Measurements from ENCODE around the gene ITGB6. TPM values are rescaled to one million over a fixed set of nuclear protein-coding genes. Genes with fewer than 3 reads are reported as not detected.
A peak's percentile ranks its signal among the peaks of the same experiment; 100 is the strongest.

Gene ITGB6
- total RNA-seq, 6 experiments from 2014 or later: 0.11 to 0.68 (median 0.44) TPM; not detected in 2

DNA sequence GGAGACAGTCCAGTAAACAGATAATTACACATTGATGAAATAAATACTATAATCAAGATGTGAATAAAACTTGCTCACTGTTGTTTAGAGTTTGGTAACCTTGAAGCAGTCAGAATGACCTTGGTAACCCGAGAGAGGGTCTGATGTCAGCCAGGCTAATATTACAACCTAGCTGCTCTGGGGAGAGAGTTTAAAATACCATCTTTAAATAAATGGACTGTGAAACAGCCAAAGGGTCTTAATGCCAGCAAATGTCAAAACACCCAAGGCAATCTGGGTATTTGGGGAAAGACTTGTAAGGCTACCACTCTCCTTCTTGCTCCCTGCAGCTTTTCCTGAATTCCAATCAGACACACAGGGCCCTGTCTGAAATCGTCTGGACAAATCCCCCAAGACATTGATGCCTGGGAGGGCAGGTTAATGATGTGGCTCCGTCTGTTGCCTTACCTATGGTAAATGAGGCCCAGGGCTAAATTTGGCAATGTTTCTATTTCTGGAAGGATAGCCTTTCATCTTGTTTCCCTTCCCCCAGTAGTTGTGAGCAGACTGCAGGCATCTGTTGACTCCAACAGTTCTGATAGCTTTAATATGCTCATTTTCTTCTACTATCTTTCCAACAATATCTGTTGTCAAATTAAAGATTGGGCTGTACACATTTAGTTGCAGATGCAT, 43.0 kb upstream of the ITGB6 start:
- Histone ChIP-seq H3K27ac (no peak overlapping the region), H3K9me3 (no peaks in the 10 kb centered on the region), H3K4me1 (no peaks in the 10 kb centered on the region), H3K4me3 (no peak overlapping the region), H3K27me3 (no peaks in the 10 kb centered on the region), H3K36me3 (no peaks in the 10 kb centered on the region)
- ATAC-seq (no peak), DNase-seq (no peak)
- intact Hi-C loops (cut with DNase I): no loop called here
- 45% methylated on average over 1 of the region's 3 CpGs for WGBS (ENCODE audit: insufficient coverage, low coverage, low lambda C conversion rate, missing lambda C conversion rate)
- no peak for TF ChIP-seq CTCF (IDR thresholded peaks at IDR 0.05)
- no peak for TF ChIP-seq POLR2A (IDR thresholded peaks at IDR 0.05)

DNA sequence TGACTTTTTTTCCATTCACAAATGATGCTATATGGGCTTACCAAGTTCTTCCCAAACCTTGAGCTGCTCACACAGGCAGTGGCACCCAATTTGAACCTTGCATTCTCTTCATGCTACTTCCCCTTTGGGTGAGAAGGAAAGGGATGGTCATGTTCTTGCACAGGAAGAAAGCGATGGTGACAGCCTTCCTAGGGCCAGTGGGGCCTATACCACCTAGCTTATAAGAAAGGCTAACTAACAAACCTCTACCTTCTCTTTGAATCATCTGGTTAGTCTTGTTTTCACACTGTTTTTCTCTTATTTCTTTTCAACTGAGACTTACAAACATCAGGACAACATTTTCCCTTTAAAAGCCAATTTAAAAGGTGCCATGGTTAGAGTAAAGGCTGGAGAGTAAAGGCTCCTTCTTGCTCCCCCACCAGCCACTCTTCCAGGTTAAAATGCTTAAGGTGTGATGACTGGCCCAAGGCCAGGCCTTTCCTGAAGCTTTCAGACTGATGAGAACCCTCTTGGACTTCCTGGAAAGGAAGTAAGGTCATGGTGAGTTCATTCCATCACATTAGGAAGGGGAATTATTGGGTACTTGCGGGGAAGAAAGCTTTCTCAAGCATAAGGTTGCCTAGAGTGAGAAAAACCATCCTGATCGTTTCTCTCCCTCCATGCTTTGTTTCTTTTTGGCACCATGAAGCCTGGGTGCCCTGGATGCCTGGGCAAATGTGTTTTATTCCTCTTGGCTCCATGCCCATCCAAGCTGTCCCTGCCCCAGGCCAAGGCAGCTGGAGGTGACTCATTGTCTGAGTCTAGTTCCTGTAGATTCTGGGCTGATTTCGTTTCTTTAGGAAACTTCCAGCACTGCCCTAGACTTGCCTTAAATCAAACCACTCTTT, 41.4 kb upstream of the ITGB6 start:
- peak in 1 of 3 donors; percentile 28 for DNase-seq
- 54% methylated on average over 4 of the region's 4 CpGs for WGBS (ENCODE audit: insufficient coverage, low coverage, low lambda C conversion rate, missing lambda C conversion rate)
- Histone ChIP-seq H3K36me3 (no peaks in the 10 kb centered on the region), H3K9me3 (no peaks in the 10 kb centered on the region), H3K4me1 (no peaks in the 10 kb centered on the region), H3K27ac (no peak overlapping the region), H3K4me3 (no peak overlapping the region), H3K27me3 (no peaks in the 10 kb centered on the region)
- intact Hi-C loops (cut with DNase I): no loop called here
- ATAC-seq: peak; percentile 19 to 89 (median 58)
- TF ChIP-seq POLR2A (IDR thresholded peaks at IDR 0.05) (no peak), CTCF (IDR thresholded peaks at IDR 0.05) (no peak)

- WGBS (ENCODE audit: insufficient coverage, low coverage, low lambda C conversion rate, missing lambda C conversion rate): 53% methylated on average over 4 of the region's 5 CpGs
- DNase-seq: no peak
These were observed 39.4 kb upstream of the ITGB6 start for GRCh38 chr2:160239436-160239835.

DNA sequence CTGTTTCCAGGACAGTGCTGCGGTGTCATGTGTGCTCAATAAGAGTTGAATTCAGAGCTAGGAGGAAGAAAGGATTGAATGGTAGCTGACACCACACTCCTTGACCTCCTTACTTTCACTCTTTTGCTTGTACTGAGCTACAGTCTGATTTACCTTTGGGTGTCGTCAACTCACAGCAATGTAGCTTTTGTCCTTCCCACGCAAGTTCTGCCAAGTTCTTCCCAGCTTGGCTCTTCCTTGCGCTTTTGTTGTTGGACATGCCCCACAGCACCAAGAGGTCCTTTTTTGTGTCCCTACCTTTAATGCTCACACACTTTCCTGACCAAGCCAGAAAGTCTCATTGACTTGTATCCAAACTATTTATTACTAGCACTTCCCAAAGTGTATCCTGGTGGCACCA, 38.3 kb upstream of the ITGB6 start:
- Histone ChIP-seq H3K27me3 (no peaks in the 10 kb centered on the region), H3K4me1 (no peaks in the 10 kb centered on the region), H3K36me3 (no peaks in the 10 kb centered on the region), H3K27ac (no peak overlapping the region), H3K4me3 (no peak overlapping the region), H3K9me3 (no peaks in the 10 kb centered on the region)
- TF ChIP-seq CTCF (IDR thresholded peaks at IDR 0.05) (no peak), POLR2A (IDR thresholded peaks at IDR 0.05) (no peak)
- DNase-seq: no peak
- intact Hi-C loops (cut with DNase I): no loop called here
- no peak for ATAC-seq
- 91% methylated on average over 4 of the region's 4 CpGs for WGBS (ENCODE audit: insufficient coverage, low coverage, low lambda C conversion rate, missing lambda C conversion rate)

More at GRCh38 chr2:160239436-160239835, 39.4 kb upstream of the ITGB6 start:
- Histone ChIP-seq H3K9me3 (no peaks in the 10 kb centered on the region), H3K4me1 (no peaks in the 10 kb centered on the region), H3K36me3 (no peaks in the 10 kb centered on the region), H3K27ac (no peak overlapping the region), H3K27me3 (no peaks in the 10 kb centered on the region), H3K4me3 (no peak overlapping the region)
- intact Hi-C loops (cut with DNase I): no loop called here
- ATAC-seq: no peak
- TF ChIP-seq CTCF (IDR thresholded peaks at IDR 0.05) (no peak), POLR2A (IDR thresholded peaks at IDR 0.05) (no peak)

All from right lobe of liver (tissue), 6 donors.